Activated T-cell treated with anti-CD3 and anti-CD28 coated beads for 1 hour (primary cell): ENCODE results near the gene PCBD1.
"Not testable (repeated sequence)": the region's sequence is repeated elsewhere in the genome, so short reads cannot be mapped to it uniquely, and the experiment has no call there.

ENCODE experiments used
- DNase-seq: peaks from one replicate; pipeline ENCODE4 v3.0.0-alpha.2; 2020; ENCODE audit warnings: low read depth

The PCBD1 gene

GRCh38 chr10:70863470-70864160 is 24.8 kb downstream of the PCBD1 start:
- DNase-seq = no peak

- not testable (repeated sequence) for DNase-seq
These were observed 26.7 kb downstream of the PCBD1 start for GRCh38 chr10:70861495-70862197.

- DNase-seq = no peak
These were observed 29.6 kb downstream of the PCBD1 start for GRCh38 chr10:70858759-70859158.

- no peak for DNase-seq
These were observed 31.9 kb downstream of the PCBD1 start for GRCh38 chr10:70856454-70856853.

GRCh38 chr10:70853457-70853856 is 34.9 kb downstream of the PCBD1 start:
- DNase-seq = no peak

GRCh38 chr10:70853038-70853437 is 35.3 kb downstream of the PCBD1 start:
- DNase-seq = no peak

GRCh38 chr10:70851597-70852475 is 36.5 kb downstream of the PCBD1 start:
- DNase-seq = no peak

GRCh38 chr10:70850097-70850496 is 38.3 kb downstream of the PCBD1 start:
- DNase-seq = no peak

GRCh38 chr10:70849582-70850016 is 38.8 kb downstream of the PCBD1 start:
- no peak for DNase-seq

- no peak for DNase-seq
These were observed 40.6 kb downstream of the PCBD1 start for GRCh38 chr10:70847659-70848360.

- no peak for DNase-seq
These were observed 41.6 kb downstream of the PCBD1 start for GRCh38 chr10:70846795-70847194.

- DNase-seq = no peak
These were observed 42.5 kb downstream of the PCBD1 start for GRCh38 chr10:70845816-70846215.

GRCh38 chr10:70845256-70845655 is 43.1 kb downstream of the PCBD1 start:
- DNase-seq = no peak

GRCh38 chr10:70843776-70844489 is 44.4 kb downstream of the PCBD1 start:
- DNase-seq = no peak

- no peak for DNase-seq
These were observed 45.0 kb downstream of the PCBD1 start for GRCh38 chr10:70843333-70843732.

- no peak for DNase-seq
These were observed 47.5 kb downstream of the PCBD1 start for GRCh38 chr10:70840836-70841235.

GRCh38 chr10:70838270-70838805 is 50.0 kb downstream of the PCBD1 start:
- DNase-seq = no peak

- no peak for DNase-seq
These were observed 50.7 kb downstream of the PCBD1 start for GRCh38 chr10:70837660-70838059.

GRCh38 chr10:70836319-70836718 is 52.0 kb downstream of the PCBD1 start:
- no peak for DNase-seq

- no peak for DNase-seq
These were observed 53.8 kb downstream of the PCBD1 start for GRCh38 chr10:70834441-70835151.
